Measurements from ENCODE around the gene WWOX.

The WWOX gene

GRCh38 chr16:78869492-78869891, 770.0 kb downstream of the WWOX start:
- Histone ChIP-seq H3K27me3 (no peaks in the 10 kb centered on the region), H3K36me3 (no peaks in the 10 kb centered on the region), H3K4me1 (ENCODE audit: control insufficient read depth in 1 of 2, insufficient read depth in 1 of 2, low read depth in 1 of 2, low read length in 1 of 2) (no peaks in the 10 kb centered on the region), H3K9me3 (no peaks in the 10 kb centered on the region), H3K27ac (no peak overlapping the region), H3K4me3 (ENCODE audit: low read depth in 1 of 2, low read length in 1 of 2) (no peak overlapping the region)
- TF ChIP-seq CTCF (IDR thresholded peaks at IDR 0.05), result no peak

GRCh38 chr16:78871241-78871640, 771.8 kb downstream of the WWOX start:
- Histone ChIP-seq H3K27me3 (no peaks in the 10 kb centered on the region), H3K9me3 (no peaks in the 10 kb centered on the region), H3K36me3 (no peaks in the 10 kb centered on the region), H3K4me1 (ENCODE audit: control insufficient read depth in 1 of 2, insufficient read depth in 1 of 2, low read depth in 1 of 2, low read length in 1 of 2) (no peaks in the 10 kb centered on the region), H3K4me3 (ENCODE audit: low read depth in 1 of 2, low read length in 1 of 2) (no peak overlapping the region), H3K27ac (no peak overlapping the region)
- no peak for TF ChIP-seq CTCF (IDR thresholded peaks at IDR 0.05)

GRCh38 chr16:78876671-78877070, 777.2 kb downstream of the WWOX start:
- Histone ChIP-seq H3K4me1 (ENCODE audit: control insufficient read depth in 1 of 2, insufficient read depth in 1 of 2, low read depth in 1 of 2, low read length in 1 of 2) (no peaks in the 10 kb centered on the region), H3K36me3 (no peaks in the 10 kb centered on the region), H3K27me3 (no peaks in the 10 kb centered on the region), H3K27ac (no peak overlapping the region), H3K9me3 (no peaks in the 10 kb centered on the region), H3K4me3 (ENCODE audit: low read depth in 1 of 2, low read length in 1 of 2) (no peak overlapping the region)
- TF ChIP-seq CTCF (IDR thresholded peaks at IDR 0.05), result no peak

- Histone ChIP-seq H3K27me3 (no peaks in the 10 kb centered on the region), H3K36me3 (no peaks in the 10 kb centered on the region), H3K4me1 (ENCODE audit: control insufficient read depth in 1 of 2, insufficient read depth in 1 of 2, low read depth in 1 of 2, low read length in 1 of 2) (no peaks in the 10 kb centered on the region), H3K9me3 (no peaks in the 10 kb centered on the region), H3K27ac (no peak overlapping the region), H3K4me3 (ENCODE audit: low read depth in 1 of 2, low read length in 1 of 2) (no peak overlapping the region)
- no peak for TF ChIP-seq CTCF (IDR thresholded peaks at IDR 0.05)
Measured at GRCh38 chr16:78877114-78877655, 777.7 kb downstream of the WWOX start.

- Histone ChIP-seq H3K27me3 (no peaks in the 10 kb centered on the region), H3K36me3 (no peaks in the 10 kb centered on the region), H3K4me3 (ENCODE audit: low read depth in 1 of 2, low read length in 1 of 2) (no peak overlapping the region), H3K9me3 (no peaks in the 10 kb centered on the region), H3K27ac (no peak overlapping the region), H3K4me1 (ENCODE audit: control insufficient read depth in 1 of 2, insufficient read depth in 1 of 2, low read depth in 1 of 2, low read length in 1 of 2) (no peaks in the 10 kb centered on the region)
- TF ChIP-seq CTCF (IDR thresholded peaks at IDR 0.05), result no peak
Measured at GRCh38 chr16:78878570-78878969, 779.1 kb downstream of the WWOX start.

- no peak overlapping the region for H3K4me3 ChIP-seq (ENCODE audit: low read depth in 1 of 2, low read length in 1 of 2)
- H3K4me1 ChIP-seq (ENCODE audit: control insufficient read depth in 1 of 2, insufficient read depth in 1 of 2, low read depth in 1 of 2, low read length in 1 of 2), result no peaks in the 10 kb centered on the region
- no peaks in the 10 kb centered on the region for H3K9me3 ChIP-seq
- no peaks in the 10 kb centered on the region for H3K27me3 ChIP-seq
- H3K27ac ChIP-seq, result no peak overlapping the region
- no peak for TF ChIP-seq CTCF (IDR thresholded peaks at IDR 0.05)
- no peaks in the 10 kb centered on the region for H3K36me3 ChIP-seq
Measured at GRCh38 chr16:78879011-78879410, 779.6 kb downstream of the WWOX start.
